Measurements from ENCODE around the gene MEX3A. TPM values are rescaled to one million over a fixed set of nuclear protein-coding genes. Genes with fewer than 3 reads are reported as not detected.

MEX3A gene
- total RNA-seq, 1 experiment from 2014 or later: 5.0 TPM

- H3K9me3 Mint-ChIP-seq (ENCODE audit: low read depth, unreplicated experiment): no peaks in the 10 kb centered on the region
- no TSS peak for BruUV-seq (replicated peaks)
- no peak overlapping the region for H3K4me3 Mint-ChIP-seq (ENCODE audit: low read depth, unreplicated experiment)
- H3K27me3 Mint-ChIP-seq (ENCODE audit: unreplicated experiment): no peaks in the 10 kb centered on the region
- peaks cover 74% of the 10 kb centered on the region for H3K4me1 Mint-ChIP-seq (ENCODE audit: low read depth, unreplicated experiment)
- no peak for DNase-seq
- CTCF ChIA-PET: interaction anchor here (19.9 kb wide), 1 partner anchor 19 kb away, joined by 356 read pairs; no protein-coding TSS in a partner anchor
- no peak for TF ChIP-seq CTCF (IDR thresholded peaks at IDR 0.05; ENCODE audit: unreplicated experiment)
- peaks cover 45% of the 10 kb centered on the region for H3K36me3 Mint-ChIP-seq (ENCODE audit: insufficient read depth, unreplicated experiment)
- H3K27ac Mint-ChIP-seq (ENCODE audit: unreplicated experiment): peak overlapping the region; percentile 47
- intact Hi-C loops (cut with micrococcal nuclease; ENCODE audit: unreplicated experiment): no loop called here
These were observed 25.8 kb upstream of the MEX3A start for GRCh38 chr1:156108057-156108456.

GRCh38 chr1:156106624-156107488 is 24.6 kb upstream of the MEX3A start:
- H3K4me1 Mint-ChIP-seq (ENCODE audit: low read depth, unreplicated experiment): peaks cover 76% of the 10 kb centered on the region
- intact Hi-C loops (cut with micrococcal nuclease; ENCODE audit: unreplicated experiment): no loop called here
- peak overlapping the region; percentile 89 for H3K27ac Mint-ChIP-seq (ENCODE audit: unreplicated experiment)
- H3K36me3 Mint-ChIP-seq (ENCODE audit: insufficient read depth, unreplicated experiment): peaks cover 41% of the 10 kb centered on the region
- H3K4me3 Mint-ChIP-seq (ENCODE audit: low read depth, unreplicated experiment): peak overlapping the region; percentile 64
- H3K27me3 Mint-ChIP-seq (ENCODE audit: unreplicated experiment): no peaks in the 10 kb centered on the region
- DNase-seq: no peak
- no peak for TF ChIP-seq CTCF (IDR thresholded peaks at IDR 0.05; ENCODE audit: unreplicated experiment)
- no peaks in the 10 kb centered on the region for H3K9me3 Mint-ChIP-seq (ENCODE audit: low read depth, unreplicated experiment)
- CTCF ChIA-PET: interaction anchor here (1.1 to 19.9 kb wide), 5 partner anchors 9 to 21 kb away, joined by 3 to 356 read pairs (median 6); no protein-coding TSS in a partner anchor
- BruUV-seq (replicated peaks): TSS peak; percentile 85

GRCh38 chr1:156104861-156105832 is 22.9 kb upstream of the MEX3A start:
- H3K4me3 Mint-ChIP-seq (ENCODE audit: low read depth, unreplicated experiment): peak overlapping the region; percentile 64
- H3K36me3 Mint-ChIP-seq (ENCODE audit: insufficient read depth, unreplicated experiment): peaks cover 41% of the 10 kb centered on the region
- H3K27me3 Mint-ChIP-seq (ENCODE audit: unreplicated experiment): no peaks in the 10 kb centered on the region
- no peak for DNase-seq
- CTCF ChIA-PET: interaction anchor here (0.9 to 19.9 kb wide), 2 partner anchors 11 to 22 kb away, joined by 3 to 356 read pairs; no protein-coding TSS in a partner anchor
- peak overlapping the region; percentile 89 for H3K27ac Mint-ChIP-seq (ENCODE audit: unreplicated experiment)
- no TSS peak for BruUV-seq (replicated peaks)
- H3K9me3 Mint-ChIP-seq (ENCODE audit: low read depth, unreplicated experiment): no peaks in the 10 kb centered on the region
- intact Hi-C loops (cut with micrococcal nuclease; ENCODE audit: unreplicated experiment): no loop called here
- H3K4me1 Mint-ChIP-seq (ENCODE audit: low read depth, unreplicated experiment): peaks cover 90% of the 10 kb centered on the region
- TF ChIP-seq CTCF (IDR thresholded peaks at IDR 0.05; ENCODE audit: unreplicated experiment): no peak

GRCh38 chr1:156104065-156104810 is 22.0 kb upstream of the MEX3A start:
- H3K27me3 Mint-ChIP-seq (ENCODE audit: unreplicated experiment): no peaks in the 10 kb centered on the region
- H3K36me3 Mint-ChIP-seq (ENCODE audit: insufficient read depth, unreplicated experiment): peaks cover 38% of the 10 kb centered on the region
- no peaks in the 10 kb centered on the region for H3K9me3 Mint-ChIP-seq (ENCODE audit: low read depth, unreplicated experiment)
- CTCF ChIA-PET: interaction anchor here (19.9 kb wide), 1 partner anchor 23 kb away, joined by 356 read pairs; no protein-coding TSS in a partner anchor
- peak; percentile 88 for DNase-seq
- intact Hi-C loops (cut with micrococcal nuclease; ENCODE audit: unreplicated experiment): no loop called here
- H3K4me1 Mint-ChIP-seq (ENCODE audit: low read depth, unreplicated experiment): peaks cover 84% of the 10 kb centered on the region
- no TSS peak for BruUV-seq (replicated peaks)
- no peak for TF ChIP-seq CTCF (IDR thresholded peaks at IDR 0.05; ENCODE audit: unreplicated experiment)
- peak overlapping the region; percentile 64 for H3K4me3 Mint-ChIP-seq (ENCODE audit: low read depth, unreplicated experiment)
- H3K27ac Mint-ChIP-seq (ENCODE audit: unreplicated experiment): peak overlapping the region; percentile 89

All from Calu3 (cell line).